Ecto neural progenitor cell (in vitro differentiated cells): ENCODE data around the gene RNF146.
A peak's percentile ranks its signal among the peaks of the same experiment; 100 is the strongest.
"Not testable (repeated sequence)": the region's sequence is repeated elsewhere in the genome, so short reads cannot be mapped to it uniquely, and the experiment has no call there.

Experiments
- DNase-seq: peaks from one replicate; pipeline ENCODE4 v3.0.0-alpha.2; 2018; ENCODE audit warnings: low spot score

RNF146 gene, protein sequence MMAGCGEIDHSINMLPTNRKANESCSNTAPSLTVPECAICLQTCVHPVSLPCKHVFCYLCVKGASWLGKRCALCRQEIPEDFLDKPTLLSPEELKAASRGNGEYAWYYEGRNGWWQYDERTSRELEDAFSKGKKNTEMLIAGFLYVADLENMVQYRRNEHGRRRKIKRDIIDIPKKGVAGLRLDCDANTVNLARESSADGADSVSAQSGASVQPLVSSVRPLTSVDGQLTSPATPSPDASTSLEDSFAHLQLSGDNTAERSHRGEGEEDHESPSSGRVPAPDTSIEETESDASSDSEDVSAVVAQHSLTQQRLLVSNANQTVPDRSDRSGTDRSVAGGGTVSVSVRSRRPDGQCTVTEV

DNA sequence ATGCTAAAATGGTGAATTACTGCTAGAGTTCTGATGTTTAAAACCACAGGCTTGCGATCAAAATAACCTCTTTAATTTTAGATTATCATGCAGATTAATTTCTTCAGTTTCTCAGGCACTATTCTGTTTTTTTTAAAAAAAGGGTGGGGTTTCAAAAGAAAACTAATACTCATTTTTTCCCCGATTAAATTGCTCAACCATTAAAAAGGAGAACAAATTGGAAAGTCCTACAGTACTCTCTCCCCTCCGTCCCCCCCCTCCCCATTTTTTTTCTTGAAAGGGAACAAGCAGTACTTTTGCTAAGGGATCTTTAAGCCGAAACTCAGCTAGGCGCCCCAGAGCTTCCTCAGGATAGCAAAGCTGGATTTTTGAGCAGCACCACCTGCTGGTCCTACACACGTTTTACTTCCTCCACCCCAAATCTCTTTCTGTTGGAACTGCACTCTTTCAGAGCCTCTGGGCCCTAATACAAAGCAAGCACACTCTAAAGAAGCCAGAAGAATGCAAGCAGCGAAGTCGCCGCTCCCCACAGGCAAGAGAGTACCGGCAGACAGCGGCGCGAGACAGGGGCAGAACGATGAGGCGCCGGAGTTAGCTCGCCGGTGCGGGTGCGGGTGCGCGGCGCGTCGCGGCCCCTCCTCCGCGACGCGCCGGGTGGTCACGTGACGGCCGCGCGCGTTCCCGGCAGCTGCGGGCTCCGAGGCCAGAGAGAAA lies at the start of gene RNF146:
Gene RNF146 (plus strand): TSS at position 687 of the 714 bp plus-strand sequence. CDS start 13,475 bp downstream, outside the sequence.
- no peak for DNase-seq

DNA sequence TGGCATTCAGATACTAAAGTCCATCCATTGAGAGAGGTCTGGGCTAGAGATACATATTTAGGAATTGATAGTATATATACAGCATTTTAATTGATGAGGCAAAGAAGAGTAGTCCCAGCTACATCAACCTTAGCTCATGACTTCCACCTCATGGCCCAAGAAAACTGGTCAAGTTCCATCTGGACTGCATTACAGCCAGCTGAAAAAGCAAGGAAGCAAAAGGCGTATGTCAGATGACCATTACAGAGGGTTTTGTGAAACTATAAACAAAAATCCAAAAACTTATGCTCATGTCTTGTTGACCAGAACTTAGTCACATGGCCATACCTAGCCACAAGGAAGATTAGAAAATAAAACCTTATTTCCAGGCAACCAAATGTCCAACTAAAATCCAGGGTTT lies 46.8 kb upstream of the RNF146 start:
- DNase-seq: no peak

DNA sequence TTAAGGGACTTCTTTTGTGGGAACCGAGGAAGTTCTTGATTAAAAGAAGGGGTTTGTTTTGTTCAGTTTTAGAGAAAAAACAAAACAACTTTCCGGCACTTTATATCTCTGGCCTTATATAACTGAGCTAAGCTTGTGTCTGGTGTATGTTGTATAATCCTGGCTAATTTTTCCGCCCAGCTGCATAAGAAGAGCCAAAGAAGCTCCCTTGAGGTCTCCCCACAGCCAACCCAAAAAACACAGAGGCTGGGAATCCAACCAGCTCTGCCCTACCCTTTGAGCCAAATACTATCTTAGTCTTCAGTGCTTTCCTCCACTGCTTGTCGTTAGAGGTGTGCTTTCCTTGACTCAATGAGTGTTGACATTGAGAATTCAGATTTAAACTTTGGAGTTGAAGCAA lies 45.5 kb upstream of the RNF146 start:
- no peak for DNase-seq

GRCh38 chr6:127222418-127222817 lies 44.2 kb upstream of the RNF146 start:
- no peak for DNase-seq

- DNase-seq: no peak
Measured at GRCh38 chr6:127225497-127225896, 41.2 kb upstream of the RNF146 start.

DNA sequence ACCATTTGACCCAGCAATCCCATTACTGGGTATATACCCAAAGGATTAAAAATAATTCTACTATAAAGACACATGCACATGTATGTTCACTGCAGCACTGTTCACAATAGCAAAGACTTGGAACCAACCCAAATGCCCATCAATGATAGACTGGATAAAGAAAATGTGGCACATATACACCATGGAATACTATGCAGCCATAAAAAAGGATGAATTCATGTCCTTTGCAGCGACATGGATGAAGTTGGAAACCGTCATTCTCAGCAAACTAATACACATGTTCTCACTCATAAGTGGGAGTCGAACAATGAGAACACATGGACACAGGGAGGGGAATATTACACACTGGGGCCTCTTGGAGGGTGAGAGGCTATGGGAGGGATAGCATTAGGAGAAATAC lies 32.8 kb upstream of the RNF146 start:
- not testable (repeated sequence) for DNase-seq

GRCh38 chr6:127243501-127243900 lies 23.2 kb upstream of the RNF146 start:
- DNase-seq: no peak

- DNase-seq: no peak
Measured at GRCh38 chr6:127247114-127248096, 19.3 kb upstream of the RNF146 start.

GRCh38 chr6:127249621-127250020 lies 17.0 kb upstream of the RNF146 start:
- DNase-seq: no peak

- DNase-seq: no peak
Measured at GRCh38 chr6:127255286-127255685, 11.4 kb upstream of the RNF146 start.

GRCh38 chr6:127262896-127263295 lies 3.8 kb upstream of the RNF146 start:
- DNase-seq: no peak

GRCh38 chr6:127263481-127263880 lies 3.2 kb upstream of the RNF146 start:
- DNase-seq: no peak

DNA sequence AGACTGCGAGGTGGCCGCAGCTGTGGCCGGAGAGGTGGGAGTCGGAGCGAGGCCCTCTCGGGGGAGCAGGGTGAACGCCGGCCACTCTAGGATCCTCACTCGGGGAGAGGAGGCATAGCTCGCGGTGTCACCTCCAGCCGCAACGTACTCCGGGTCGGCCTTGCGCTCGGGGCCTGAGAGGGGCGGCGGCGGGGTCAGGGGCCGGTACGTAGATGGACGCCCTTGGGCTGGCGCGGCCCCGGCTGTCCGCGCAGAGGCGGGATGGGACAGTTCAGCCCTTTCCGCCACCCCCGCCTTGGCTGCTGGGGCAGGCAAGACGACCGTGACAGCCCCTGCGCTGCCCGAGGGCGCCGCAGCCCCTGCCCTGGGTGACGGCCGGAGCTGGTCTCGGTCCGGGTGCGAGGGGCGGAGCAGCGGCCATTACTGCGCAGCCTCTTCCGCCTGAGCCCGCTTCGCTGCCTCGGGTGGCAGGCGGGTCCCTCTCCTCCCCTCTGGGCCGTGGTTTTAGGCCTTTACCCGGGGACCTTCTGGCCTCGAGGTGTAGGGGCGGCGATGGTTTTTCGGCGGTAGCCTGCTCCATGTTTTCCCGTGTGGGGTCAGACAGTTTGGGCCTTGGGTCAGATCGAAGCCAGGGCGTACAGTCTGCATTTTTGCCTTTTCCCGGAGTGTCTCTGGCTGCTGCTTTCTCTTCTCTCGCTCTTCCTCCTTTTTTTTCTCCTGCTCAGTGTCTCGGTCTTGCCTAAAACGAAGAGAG lies 405 bp downstream of the RNF146 start:
- DNase-seq: peak; percentile 88

DNA sequence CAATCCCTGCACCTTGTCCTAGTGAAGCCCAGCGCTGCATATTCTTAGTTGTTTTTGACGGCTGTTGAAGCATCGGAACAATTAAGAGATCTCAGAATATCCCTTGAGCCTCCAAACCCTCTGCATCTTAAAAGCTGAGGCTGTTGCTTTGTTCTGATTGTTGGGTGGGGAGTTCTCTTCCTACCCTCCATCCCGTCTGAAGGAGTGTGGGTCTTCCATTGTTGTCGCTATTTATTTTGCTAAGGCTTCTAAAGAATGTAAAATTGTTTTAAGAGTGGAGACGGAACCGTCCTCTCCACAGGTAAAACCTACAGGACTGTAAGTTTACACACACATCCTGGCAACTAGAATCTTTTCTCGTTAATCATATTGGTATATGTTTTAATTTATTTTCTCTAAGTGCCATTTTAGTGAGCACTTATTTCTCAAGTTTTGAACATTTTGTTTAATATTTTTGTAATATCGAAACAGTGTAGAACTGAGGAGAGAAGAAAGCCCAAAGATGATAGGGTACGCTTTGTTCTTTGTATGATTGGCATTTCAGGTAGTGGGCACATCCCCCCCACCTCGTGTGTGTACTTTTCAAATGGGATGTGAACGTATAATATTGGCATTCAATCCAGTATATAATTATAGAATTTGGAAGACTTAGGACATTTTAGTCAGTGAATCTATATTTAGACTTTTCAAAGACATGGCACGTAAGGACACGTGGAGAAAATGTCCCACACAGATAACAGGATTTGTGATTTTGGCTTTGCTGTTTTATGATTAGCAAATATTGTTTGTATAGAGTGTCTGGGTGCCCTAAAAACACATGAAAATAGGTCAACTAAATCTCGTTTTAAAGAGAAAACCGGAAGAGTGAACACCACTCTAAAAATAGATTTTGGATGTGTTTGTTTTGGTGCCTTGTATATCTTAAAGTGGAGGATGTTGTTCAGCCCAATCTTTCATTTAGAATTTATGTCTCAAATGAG lies 1.3 kb downstream of the RNF146 start:
- no peak for DNase-seq

DNA sequence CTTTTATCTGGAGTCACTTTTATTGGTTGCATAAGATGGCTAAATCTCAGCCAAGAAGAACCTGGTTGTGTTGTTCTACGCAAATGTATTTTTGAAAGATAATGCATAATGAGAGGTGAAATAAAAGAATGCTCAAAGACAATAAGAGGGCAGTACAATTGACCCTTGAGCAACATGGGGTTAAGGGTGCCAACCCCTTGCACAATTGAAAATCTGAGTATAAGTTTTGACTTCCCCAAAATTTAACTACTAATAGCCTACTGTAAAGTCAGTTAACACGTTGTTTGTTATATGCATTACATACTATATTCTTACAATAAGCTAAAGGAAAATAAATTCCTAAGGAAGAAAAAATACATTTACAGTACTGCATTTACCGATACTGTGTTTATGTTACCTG lies 5.9 kb downstream of the RNF146 start:
- DNase-seq: no peak

GRCh38 chr6:127273499-127273898 lies 6.8 kb downstream of the RNF146 start:
- DNase-seq: no peak

DNA sequence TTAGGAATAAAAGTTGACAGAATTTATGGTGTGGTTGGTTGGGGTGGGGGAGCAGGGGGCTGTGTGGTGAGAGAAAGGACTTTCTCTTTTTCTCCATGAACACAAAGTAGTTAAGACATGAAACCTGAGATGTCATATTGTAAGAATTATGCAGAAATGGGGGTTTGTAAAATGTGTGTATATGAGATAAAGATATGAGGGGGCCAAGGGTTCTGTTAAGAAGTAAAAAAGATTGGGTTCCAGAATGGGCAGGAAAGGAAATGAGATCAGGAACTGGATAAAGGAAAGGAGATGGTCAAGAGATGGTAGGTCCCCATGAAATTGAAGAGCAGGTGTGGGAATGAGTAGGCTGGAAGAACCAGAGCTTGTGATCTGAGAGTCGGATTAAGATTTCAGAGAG lies 9.7 kb downstream of the RNF146 start:
- no peak for DNase-seq

DNA sequence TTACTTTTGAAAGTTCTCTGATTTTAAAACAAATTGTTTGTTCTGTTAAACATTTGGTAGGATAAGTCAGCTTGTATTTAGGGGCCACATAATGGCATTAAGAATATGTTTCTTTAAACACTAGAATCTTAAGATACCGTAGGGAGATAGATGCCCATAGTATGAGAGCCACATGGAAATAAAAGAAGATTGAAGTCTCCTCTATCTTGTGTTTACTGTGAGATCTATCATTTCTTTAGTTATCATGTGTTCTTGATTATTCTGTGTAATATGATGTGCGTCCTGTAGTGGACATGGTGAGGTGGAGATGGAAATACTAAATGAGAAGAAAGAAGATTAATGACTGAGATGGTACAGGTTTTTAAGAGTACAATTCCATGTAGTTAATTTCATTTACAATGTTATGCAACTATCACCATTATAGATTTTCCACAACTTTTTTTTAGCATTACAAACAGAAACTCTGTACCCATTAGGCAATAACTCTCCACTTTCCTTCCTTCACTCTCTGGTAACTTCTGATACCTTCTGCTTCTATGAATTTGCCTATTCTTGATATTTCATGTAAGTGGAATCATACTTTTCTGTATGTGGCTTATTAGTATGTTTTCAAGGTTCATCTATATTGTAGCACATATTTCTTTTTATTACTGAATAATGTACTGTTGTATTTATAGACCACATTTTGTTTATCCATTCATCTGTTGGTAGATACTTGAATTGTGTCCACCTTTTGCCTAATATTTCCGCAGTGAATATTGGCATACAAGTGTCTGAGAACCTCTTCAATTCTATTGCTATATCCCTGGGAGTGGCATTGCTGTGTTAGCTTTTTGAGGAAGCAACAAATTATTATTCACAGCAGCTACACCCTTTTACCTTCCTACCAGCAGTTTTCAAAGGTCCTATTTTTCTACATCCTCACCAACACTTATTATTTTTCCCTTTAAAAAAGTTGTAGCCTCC lies 11.5 kb downstream of the RNF146 start:
- no peak for DNase-seq

DNA sequence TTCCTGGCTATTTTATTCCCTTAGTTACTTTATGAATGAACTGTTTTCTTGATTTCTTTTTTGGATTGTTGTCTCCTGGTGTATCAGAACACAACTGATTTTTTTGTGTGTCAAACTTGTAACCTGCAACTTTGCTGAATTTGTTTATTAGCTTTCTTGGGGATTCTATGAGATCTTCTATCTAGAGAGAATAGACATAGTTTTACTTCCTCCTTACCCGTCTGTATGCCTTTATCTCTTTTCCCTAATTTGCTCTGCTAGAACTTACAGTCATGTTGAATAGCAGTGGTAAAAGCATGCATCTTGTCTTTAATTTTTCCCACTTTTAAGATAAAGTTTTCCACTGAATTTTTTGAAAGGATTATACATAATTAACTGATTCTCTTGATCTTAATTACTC lies 13.2 kb downstream of the RNF146 start:
- no peak for DNase-seq
